ENCODE data around the gene LHPP. TPM values are rescaled to one million over a fixed set of nuclear protein-coding genes. Genes with fewer than 3 reads are reported as not detected.

LHPP gene
- total RNA-seq, 1 donor: 12.5 TPM

- DNase-seq (ENCODE audit: low read depth): no peak
- H3K4me3 ChIP-seq (ENCODE audit: low read depth, low read length): no peak overlapping the region
- TF ChIP-seq CTCF (IDR thresholded peaks at IDR 0.05; ENCODE audit: insufficient read depth, low read depth, low read length): no peak
Measured at GRCh38 chr10:124534826-124535601, 73.4 kb downstream of the LHPP start.

GRCh38 chr10:124535731-124536495 lies 74.3 kb downstream of the LHPP start:
- H3K4me3 ChIP-seq (ENCODE audit: low read depth, low read length): no peak overlapping the region
- TF ChIP-seq CTCF (IDR thresholded peaks at IDR 0.05; ENCODE audit: insufficient read depth, low read depth, low read length): no peak
- DNase-seq (ENCODE audit: low read depth): no peak

- TF ChIP-seq CTCF (IDR thresholded peaks at IDR 0.05; ENCODE audit: insufficient read depth, low read depth, low read length): no peak
- DNase-seq (ENCODE audit: low read depth): no peak
- H3K4me3 ChIP-seq (ENCODE audit: low read depth, low read length): no peak overlapping the region
Measured at GRCh38 chr10:124536496-124537050, 75.0 kb downstream of the LHPP start.

GRCh38 chr10:124537166-124537725 lies 75.6 kb downstream of the LHPP start:
- DNase-seq (ENCODE audit: low read depth): no peak
- TF ChIP-seq CTCF (IDR thresholded peaks at IDR 0.05; ENCODE audit: insufficient read depth, low read depth, low read length): no peak
- H3K4me3 ChIP-seq (ENCODE audit: low read depth, low read length): no peak overlapping the region

- no peak for TF ChIP-seq CTCF (IDR thresholded peaks at IDR 0.05; ENCODE audit: insufficient read depth, low read depth, low read length)
- DNase-seq (ENCODE audit: low read depth): no peak
- H3K4me3 ChIP-seq (ENCODE audit: low read depth, low read length): no peak overlapping the region
Measured at GRCh38 chr10:124537891-124538290, 76.3 kb downstream of the LHPP start.

- H3K4me3 ChIP-seq (ENCODE audit: low read depth, low read length): no peak overlapping the region
- no peak for DNase-seq (ENCODE audit: low read depth)
- no peak for TF ChIP-seq CTCF (IDR thresholded peaks at IDR 0.05; ENCODE audit: insufficient read depth, low read depth, low read length)
Measured at GRCh38 chr10:124538706-124539105, 77.1 kb downstream of the LHPP start.

Data from fibroblast of villous mesenchyme (primary cell).